Measurements from ENCODE around the gene NHLRC1. TPM values are rescaled to one million over a fixed set of nuclear protein-coding genes. Genes with fewer than 3 reads are reported as not detected.
"Not testable (repeated sequence)": the region's sequence is repeated elsewhere in the genome, so short reads cannot be mapped to it uniquely, and the experiment has no call there.

NHLRC1 gene
- 1.2 TPM for total RNA-seq

- DNase-seq: peak; percentile 73
Observed at GRCh38 chr6:18122128-18123093, at the start of gene NHLRC1. TSS of gene NHLRC1 (minus strand) at chr6:18122677. CDS start at chr6:18122606, 71 bp downstream.

GRCh38 chr6:18171871-18172270 lies 49.4 kb upstream of the NHLRC1 start:
- DNase-seq: no peak

- DNase-seq: no peak
Observed at GRCh38 chr6:18168264-18168663, 45.8 kb upstream of the NHLRC1 start.

GRCh38 chr6:18166312-18167036 lies 44.0 kb upstream of the NHLRC1 start:
- no peak for DNase-seq

- DNase-seq: no peak
Observed at GRCh38 chr6:18165751-18166150, 43.3 kb upstream of the NHLRC1 start.

GRCh38 chr6:18162401-18162800 lies 39.9 kb upstream of the NHLRC1 start:
- DNase-seq: no peak

GRCh38 chr6:18161431-18161830 lies 39.0 kb upstream of the NHLRC1 start:
- no peak for DNase-seq

GRCh38 chr6:18160911-18161310 lies 38.4 kb upstream of the NHLRC1 start:
- no peak for DNase-seq

GRCh38 chr6:18155864-18156421 lies 33.5 kb upstream of the NHLRC1 start:
- no peak for DNase-seq

GRCh38 chr6:18155150-18155863 lies 32.8 kb upstream of the NHLRC1 start, which contains the start of gene KDM1B:
TSS of gene KDM1B (plus strand) at chr6:18155422. CDS start at chr6:18159896, 4,474 bp downstream.
- DNase-seq: peak; percentile 96

GRCh38 chr6:18154507-18155149 lies 32.2 kb upstream of the NHLRC1 start, which contains the start of gene TPMT:
TSS of gene TPMT (minus strand) at chr6:18155077. CDS start at chr6:18149127, 5,950 bp downstream.
- no peak for DNase-seq

- DNase-seq: no peak
Observed at GRCh38 chr6:18153311-18153703, 30.8 kb upstream of the NHLRC1 start.

- no peak for DNase-seq
Observed at GRCh38 chr6:18151801-18152200, 29.3 kb upstream of the NHLRC1 start.

- not testable (repeated sequence) for DNase-seq
Observed at GRCh38 chr6:18151391-18151790, 28.9 kb upstream of the NHLRC1 start.

- no peak for DNase-seq
Observed at GRCh38 chr6:18148304-18149025, 26.0 kb upstream of the NHLRC1 start.

- DNase-seq: no peak
Observed at GRCh38 chr6:18147616-18148015, 25.1 kb upstream of the NHLRC1 start.

- no peak for DNase-seq
Observed at GRCh38 chr6:18147160-18147559, 24.7 kb upstream of the NHLRC1 start.

GRCh38 chr6:18142591-18142861 lies 20.0 kb upstream of the NHLRC1 start:
- no peak for DNase-seq

- no peak for DNase-seq
Observed at GRCh38 chr6:18141805-18142590, 19.5 kb upstream of the NHLRC1 start.

GRCh38 chr6:18139935-18140621 lies 17.6 kb upstream of the NHLRC1 start:
- DNase-seq: no peak

All from skin of body (tissue), 2 donors.